Breast epithelium (tissue), 3 donors: ENCODE results near the gene SLC15A3.

Source experiments
- CTCF ChIP-seq, 3 donors: fragments of 450-650 bp; IDR thresholded peaks; one replicate each; pipeline ENCODE4 v1.5.1; 2016 to 2017; ENCODE audit warnings: antibody characterized with exemption in 3 of 3, mild to moderate bottlenecking in 3 of 3, moderate library complexity in 3 of 3
- POLR2AphosphoS5 ChIP-seq, 3 donors: sonication (generic); formaldehyde crosslinking; IDR thresholded peaks; one replicate each; pipeline ENCODE4 v1.6.1; 2017; ENCODE audit warnings: antibody characterized with exemption in 3 of 3

DNA sequence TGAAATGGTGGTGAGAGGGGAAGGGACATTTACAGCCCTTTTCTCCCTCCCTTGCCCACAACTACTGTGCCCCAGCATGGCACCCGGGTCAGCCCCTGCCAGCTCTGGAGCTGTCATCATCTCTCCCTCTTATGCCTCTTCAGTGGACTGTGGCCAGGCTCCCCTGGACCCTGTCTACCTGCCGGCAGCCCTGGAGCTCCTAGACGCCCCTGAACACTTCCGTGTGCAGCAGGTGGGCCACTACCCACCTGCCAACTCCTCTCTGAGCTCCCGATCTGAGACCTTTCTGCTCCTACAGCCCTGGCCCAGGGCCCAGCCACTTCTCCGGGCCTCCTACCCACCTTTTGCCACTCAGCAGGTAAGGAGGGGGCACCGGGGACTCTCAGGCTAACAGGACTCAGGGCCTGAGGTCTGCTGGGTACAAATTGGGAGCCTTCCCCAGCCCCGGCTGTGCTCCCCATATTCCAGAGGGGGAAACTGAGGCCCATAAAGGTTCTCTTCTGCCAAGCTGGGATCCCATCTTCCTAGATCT, 24.8 kb downstream of the SLC15A3 start:
- TF ChIP-seq POLR2AphosphoS5 (IDR thresholded peaks at IDR 0.05) (no peak), CTCF (IDR thresholded peaks at IDR 0.05) (no peak)
